Neural progenitor cell (in vitro differentiated cells): ENCODE data around the gene OR2B2. TPM values are rescaled to one million over a fixed set of nuclear protein-coding genes. Genes with fewer than 3 reads are reported as not detected.

Experiments used
- DNase-seq: peaks from one replicate; pipeline ENCODE4 v3.0.0-alpha.2; 2016; ENCODE audit warnings: low spot score
- H2AFZ ChIP-seq: fragments of 200-600 bp; sonication (generic); replicated peaks from 2 replicates; pipeline ENCODE4 v1.6.1; 2016; ENCODE audit warnings: antibody characterized with exemption
- H3F3A ChIP-seq: fragments of 200-600 bp; sonication (generic); 2 replicates; pipeline ENCODE4 v1.6.1; 2016; ENCODE audit warnings: antibody characterized with exemption, low read depth
- H3K27ac ChIP-seq: fragments of 200-600 bp; sonication (generic); 2 replicates; pipeline ENCODE4 v1.5.1; 2016; ENCODE audit warnings: mild to moderate bottlenecking
- H3K27me3 ChIP-seq: fragments of 200-600 bp; sonication (generic); 2 replicates; pipeline ENCODE4 v1.6.1; 2016; ENCODE audit warnings: mild to moderate bottlenecking, moderate library complexity
- H3K36me3 ChIP-seq: fragments of 200-600 bp; sonication (generic); 2 replicates; pipeline ENCODE4 v1.5.1; 2016
- H3K4me1 ChIP-seq: fragments of 200-600 bp; sonication (generic); 2 replicates; pipeline ENCODE4 v1.6.1; 2016; ENCODE audit warnings: mixed run types
- H3K4me2 ChIP-seq: fragments of 200-600 bp; sonication (generic); 2 replicates; pipeline ENCODE4 v1.6.1; 2016
- H3K4me3 ChIP-seq: fragments of 200-600 bp; sonication (generic); 2 replicates; pipeline ENCODE4 v1.5.1; 2016
- H3K79me2 ChIP-seq: fragments of 200-600 bp; sonication (generic); 2 replicates; pipeline ENCODE4 v1.6.1; 2016; ENCODE audit warnings: low read depth
- H3K9ac ChIP-seq: fragments of 200-600 bp; sonication (generic); 2 replicates; pipeline ENCODE4 v1.6.1; 2016
- H3K9me3 ChIP-seq: fragments of 200-600 bp; sonication (generic); 2 replicates; pipeline ENCODE4 v1.5.1; 2016; ENCODE audit warnings: low read depth
- H4K20me1 ChIP-seq: fragments of 200-600 bp; sonication (generic); 2 replicates; pipeline ENCODE4 v1.6.1; 2016; ENCODE audit warnings: low read depth
- H3K27ac Mint-ChIP-seq: 3 replicates; pipeline ENCODE4 v1.8.0; 2021; ENCODE audit warnings: mixed read lengths
- H3K27me3 Mint-ChIP-seq: 2 replicates; pipeline ENCODE4 v1.8.0; 2022; ENCODE audit warnings: low read depth, mild to moderate bottlenecking, inconsistent platforms, moderate library complexity, mixed read lengths; ENCODE audit not compliant: insufficient read depth
- H3K36me3 Mint-ChIP-seq: 3 replicates; pipeline ENCODE4 v1.8.0; 2021; ENCODE audit warnings: mixed read lengths
- H3K4me1 Mint-ChIP-seq: 3 replicates; pipeline ENCODE4 v1.8.0; 2021; ENCODE audit warnings: mixed read lengths
- H3K4me3 Mint-ChIP-seq: 3 replicates; pipeline ENCODE4 v1.8.0; 2021; ENCODE audit warnings: mild to moderate bottlenecking, moderate library complexity, mixed read lengths
- H3K9me3 Mint-ChIP-seq: 3 replicates; pipeline ENCODE4 v1.8.0; 2020; ENCODE audit warnings: mixed read lengths
- CTCF ChIP-seq: fragments of 200-600 bp; sonication (generic); IDR thresholded peaks from 2 replicates; pipeline ENCODE4 v1.5.1; 2017; ENCODE audit warnings: antibody characterized with exemption, mild to moderate bottlenecking
- EZH2 ChIP-seq: fragments of 200-600 bp; sonication (generic); IDR thresholded peaks from 2 replicates; pipeline ENCODE4 v1.6.1; 2017; ENCODE audit warnings: antibody characterized with exemption, mild to moderate bottlenecking, moderate library complexity
- EZH2phosphoT487 ChIP-seq: fragments of 200-600 bp; sonication (generic); IDR thresholded peaks from 2 replicates; pipeline ENCODE4 v1.6.1; 2017; ENCODE audit warnings: antibody characterized with exemption
- total RNA-seq: library from RNA; depleted of rRNA; stranded (reverse); fragments of >200 nt; gene quantifications from 2 replicates; pipeline ENCODE4 v1.2.3, GENCODE V29; 2015; ENCODE audit warnings: low replicate concordance

The OR2B2 gene
- total RNA-seq, 1 donor from 2014 or later: not detected

GRCh38 chr6:27865850-27866356, 46.3 kb downstream of the OR2B2 start:
- Mint-ChIP-seq H3K9me3 (peaks cover 19% of the 10 kb centered on the region), H3K4me1 (peaks cover 24% of the 10 kb centered on the region), H3K27me3 (peaks cover 17% of the 10 kb centered on the region), H3K27ac (peak overlapping the region; percentile 90), H3K36me3 (peaks cover 6% of the 10 kb centered on the region), H3K4me3 (peak overlapping the region; percentile 97)
- Histone ChIP-seq H3K9ac (peak overlapping the region; percentile 55), H3K4me3 (peak overlapping the region; percentile 71), H3K36me3 (no peaks in the 10 kb centered on the region), H3K4me2 (peak overlapping the region; percentile 96), H3K79me2 (no peaks in the 10 kb centered on the region), H3F3A (peaks cover 40% of the 10 kb centered on the region), H3K4me1 (peaks cover 9% of the 10 kb centered on the region), H2AFZ (no peak overlapping the region), H4K20me1 (peaks cover 7% of the 10 kb centered on the region), H3K27ac (peak overlapping the region; percentile 80), H3K27me3 (no peaks in the 10 kb centered on the region), H3K9me3 (no peaks in the 10 kb centered on the region)
- TF ChIP-seq EZH2 (no peak), EZH2phosphoT487 (no peak), CTCF (no peak)
- peak; percentile 58 for DNase-seq

GRCh38 chr6:27864906-27865849, 47.0 kb downstream of the OR2B2 start:
- H3K4me2 ChIP-seq: peak overlapping the region; percentile 96
- TF ChIP-seq EZH2: no peak
- no peak for TF ChIP-seq CTCF
- TF ChIP-seq EZH2phosphoT487: no peak
- Mint-ChIP-seq H3K27me3 (peaks cover 17% of the 10 kb centered on the region), H3K36me3 (peaks cover 6% of the 10 kb centered on the region), H3K27ac (peak overlapping the region; percentile 90), H3K9me3 (peaks cover 19% of the 10 kb centered on the region), H3K4me1 (peaks cover 19% of the 10 kb centered on the region), H3K4me3 (peak overlapping the region; percentile 97)
- peak overlapping the region; percentile 55 for H3K9ac ChIP-seq
- H3K4me3 ChIP-seq: peak overlapping the region; percentile 71
- no peaks in the 10 kb centered on the region for H3K27me3 ChIP-seq
- peak; percentile 90 for DNase-seq
- peaks cover 9% of the 10 kb centered on the region for H3K4me1 ChIP-seq
- H3K79me2 ChIP-seq: no peaks in the 10 kb centered on the region
- H3K9me3 ChIP-seq: no peaks in the 10 kb centered on the region
- no peak overlapping the region for H2AFZ ChIP-seq
- H3K27ac ChIP-seq: peak overlapping the region; percentile 80
- no peaks in the 10 kb centered on the region for H3K36me3 ChIP-seq
- peaks cover 33% of the 10 kb centered on the region for H3F3A ChIP-seq
- peaks cover 7% of the 10 kb centered on the region for H4K20me1 ChIP-seq

GRCh38 chr6:27863962-27864905, 48.0 kb downstream of the OR2B2 start:
- no peak overlapping the region for H2AFZ ChIP-seq

More at GRCh38 chr6:27863962-27864905, 48.0 kb downstream of the OR2B2 start:
- Histone ChIP-seq H3K4me1 (peaks cover 9% of the 10 kb centered on the region), H3K9ac (no peak overlapping the region), H4K20me1 (peaks cover 7% of the 10 kb centered on the region), H3K27ac (no peak overlapping the region), H3K79me2 (no peaks in the 10 kb centered on the region), H3F3A (peaks cover 32% of the 10 kb centered on the region), H3K36me3 (no peaks in the 10 kb centered on the region), H3K27me3 (no peaks in the 10 kb centered on the region), H3K4me2 (no peak overlapping the region), H3K9me3 (no peaks in the 10 kb centered on the region), H3K4me3 (no peak overlapping the region)
- no peak for TF ChIP-seq CTCF
- TF ChIP-seq EZH2: no peak
- TF ChIP-seq EZH2phosphoT487: no peak
- peaks cover 17% of the 10 kb centered on the region for H3K27me3 Mint-ChIP-seq
- H3K9me3 Mint-ChIP-seq: peaks cover 19% of the 10 kb centered on the region
- DNase-seq: no peak
- peaks cover 6% of the 10 kb centered on the region for H3K36me3 Mint-ChIP-seq
- peak overlapping the region; percentile 97 for H3K4me3 Mint-ChIP-seq
- H3K4me1 Mint-ChIP-seq: peaks cover 18% of the 10 kb centered on the region
- no peak overlapping the region for H3K27ac Mint-ChIP-seq
